ENCODE measurements around the gene IFFO2.

Gene IFFO2

GRCh38 chr1:18912550-18912949, 43.9 kb downstream of the IFFO2 start:
- ATAC-seq = no peak
- TF ChIP-seq ISL1 (CRISPR knock-in tag; IDR thresholded peaks at IDR 0.05) (no peak), ZNF8 (CRISPR knock-in tag; IDR thresholded peaks at IDR 0.05) (no peak), ESRRG (CRISPR knock-in tag; IDR thresholded peaks at IDR 0.05) (no peak), CSRNP3 (CRISPR knock-in tag; IDR thresholded peaks at IDR 0.05) (no peak), BACH2 (CRISPR knock-in tag; IDR thresholded peaks at IDR 0.05; ENCODE audit: borderline replicate concordance) (no peak), GLIS3 (CRISPR knock-in tag; IDR thresholded peaks at IDR 0.05) (no peak), PATZ1 (CRISPR knock-in tag; IDR thresholded peaks at IDR 0.05; ENCODE audit: borderline replicate concordance) (no peak), ZFP3 (CRISPR knock-in tag; IDR thresholded peaks at IDR 0.05) (no peak), RARB (CRISPR knock-in tag; IDR thresholded peaks at IDR 0.05) (no peak), ZC3H10 (CRISPR knock-in tag; IDR thresholded peaks at IDR 0.05) (no peak), ZNF565 (CRISPR knock-in tag; conservative IDR thresholded peaks at IDR 0.05; ENCODE audit: low read depth) (no peak), TCF4 (CRISPR knock-in tag; IDR thresholded peaks at IDR 0.05; ENCODE audit: borderline replicate concordance) (no peak), ARNTL (CRISPR knock-in tag; IDR thresholded peaks at IDR 0.05; ENCODE audit: borderline replicate concordance, low read depth) (no peak), POU6F1 (CRISPR knock-in tag; IDR thresholded peaks at IDR 0.05; ENCODE audit: borderline replicate concordance, low read depth) (no peak), TSHZ2 (CRISPR knock-in tag; IDR thresholded peaks at IDR 0.05) (no peak), OSR1 (CRISPR knock-in tag; IDR thresholded peaks at IDR 0.05) (no peak), CREB5 (CRISPR knock-in tag; IDR thresholded peaks at IDR 0.05; ENCODE audit: low read depth) (no peak), CSDC2 (CRISPR knock-in tag; IDR thresholded peaks at IDR 0.05) (no peak), SNAI2 (CRISPR knock-in tag; IDR thresholded peaks at IDR 0.05) (no peak), ZFP30 (CRISPR knock-in tag; IDR thresholded peaks at IDR 0.05) (no peak)

GRCh38 chr1:18908911-18909771, 47.3 kb downstream of the IFFO2 start:
- ATAC-seq = no peak
- TF ChIP-seq CSRNP3 (CRISPR knock-in tag; IDR thresholded peaks at IDR 0.05) (no peak), ZFP3 (CRISPR knock-in tag; IDR thresholded peaks at IDR 0.05) (no peak), GLIS3 (CRISPR knock-in tag; IDR thresholded peaks at IDR 0.05) (no peak)
